Epidermal melanocyte (primary cell): ENCODE data around the gene STT3A.
A peak's percentile ranks its signal among the peaks of the same experiment; 100 is the strongest.
"Not testable (repeated sequence)": the region's sequence is repeated elsewhere in the genome, so short reads cannot be mapped to it uniquely, and the experiment has no call there.

Experiments used
- DNase-seq: peaks from one replicate; pipeline ENCODE4 v3.0.0; 2011; ENCODE audit warnings: low spot score; ENCODE audit not compliant: insufficient read length

The STT3A gene

DNA sequence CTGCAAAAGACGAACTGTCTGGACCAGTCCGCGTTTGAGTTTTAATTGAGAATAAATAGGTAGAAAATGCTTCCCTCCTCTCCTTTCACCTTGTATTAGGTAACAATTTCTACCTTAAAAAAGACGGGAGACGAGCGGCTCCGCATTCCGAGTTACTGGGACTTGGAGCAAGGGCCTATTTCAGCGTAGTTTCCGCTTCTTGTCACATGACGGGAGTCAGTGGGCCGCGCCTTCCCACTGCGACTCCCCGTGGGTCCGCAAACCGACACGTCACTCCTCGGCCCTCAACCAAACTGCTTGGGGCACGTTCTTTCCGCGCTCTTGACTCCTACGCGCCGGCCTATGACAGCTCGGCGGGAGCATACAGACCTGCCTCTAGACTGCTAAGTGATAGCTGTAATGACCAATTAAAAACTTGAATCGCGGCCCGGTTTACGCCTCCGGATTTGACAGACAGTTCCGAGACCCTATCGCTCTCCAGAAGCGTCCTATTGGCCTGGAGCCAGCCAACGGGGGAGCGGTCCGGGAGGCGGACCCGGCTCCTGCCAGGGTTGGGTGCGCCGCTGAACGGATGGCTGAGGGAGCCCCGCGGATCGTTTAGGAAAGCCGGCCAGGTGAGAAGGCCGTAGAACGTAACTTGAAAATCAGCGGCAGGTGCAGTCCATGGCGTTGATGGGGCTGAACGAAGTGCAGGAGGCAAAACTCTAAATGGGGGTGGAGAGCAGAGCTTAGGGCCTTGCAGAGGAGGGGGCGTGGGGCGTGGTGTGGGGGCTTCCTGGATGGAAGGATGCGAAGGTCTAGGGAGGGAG lies at the start of gene STT3A:
Gene STT3A, plus strand, starts transcription at position 548 of the 809 bp plus-strand sequence. CDS start 3,064 bp downstream, outside the sequence.
- DNase-seq, result peak; percentile 82

DNA sequence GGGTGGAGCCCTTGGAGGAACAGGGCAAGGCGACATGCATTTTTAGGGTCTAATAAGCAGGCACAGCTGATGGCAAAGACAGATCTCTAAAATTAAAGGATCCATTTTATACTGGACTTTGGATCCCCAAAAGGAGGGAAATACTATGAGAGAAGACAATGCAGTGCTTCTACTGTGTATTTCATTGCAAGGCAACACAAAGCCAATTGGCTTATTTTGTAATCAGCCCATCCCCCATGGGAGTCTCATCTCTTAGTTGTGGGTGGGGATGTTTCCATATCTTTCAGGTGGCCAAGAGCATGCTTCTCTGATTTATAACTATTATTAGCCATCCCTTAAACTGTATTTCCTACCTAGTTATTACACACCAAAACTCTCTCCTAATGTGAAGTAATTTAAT lies 41.9 kb upstream of the STT3A start:
- no peak for DNase-seq

DNA sequence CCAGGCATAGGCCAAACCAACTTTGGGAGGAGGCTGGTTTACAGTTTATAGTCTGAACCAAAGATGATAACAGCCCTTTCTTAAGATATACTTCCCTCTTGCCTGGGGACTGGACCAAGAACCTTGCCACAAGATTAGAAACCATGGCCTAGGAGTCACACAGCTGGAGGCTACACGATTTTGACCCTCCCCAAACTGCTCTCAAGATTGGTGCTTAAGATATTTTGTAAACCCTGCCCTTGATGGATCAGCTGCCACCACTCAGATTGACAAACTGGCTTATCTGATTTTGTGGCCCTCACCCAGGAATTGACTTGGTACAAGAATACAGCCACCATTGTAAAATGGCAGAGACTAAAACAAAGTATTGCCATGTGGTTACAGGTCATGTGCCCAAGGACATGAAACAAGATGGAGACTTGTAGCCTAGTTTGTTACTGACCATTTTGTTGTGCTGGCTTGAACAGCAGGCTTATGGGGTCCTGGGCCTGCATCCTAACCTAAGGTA lies 40.8 kb upstream of the STT3A start:
- DNase-seq, result no peak

GRCh38 chr11:125552927-125553326 lies 39.7 kb upstream of the STT3A start:
- no peak for DNase-seq

GRCh38 chr11:125553357-125553756 lies 39.3 kb upstream of the STT3A start:
- DNase-seq, result no peak

GRCh38 chr11:125554038-125554437 lies 38.6 kb upstream of the STT3A start:
- DNase-seq, result no peak

DNA sequence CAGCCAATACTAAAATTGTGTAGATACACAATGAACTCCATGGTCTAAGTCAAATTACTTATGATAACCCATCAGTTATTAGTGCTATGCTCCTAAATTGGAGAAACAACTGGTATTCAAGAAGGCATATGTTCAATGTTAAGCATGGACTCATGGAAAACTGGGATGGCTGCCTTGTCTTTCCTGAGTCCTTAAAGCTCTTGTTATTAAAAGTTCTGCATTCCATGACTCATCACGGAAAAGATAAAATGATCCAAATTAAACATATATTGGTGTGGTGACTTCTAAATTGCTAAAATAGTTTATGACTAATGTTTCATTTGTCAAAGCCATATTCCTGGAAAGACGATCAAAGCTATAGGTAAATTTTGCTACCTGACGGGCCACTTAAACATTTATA lies 32.8 kb upstream of the STT3A start:
- no peak for DNase-seq

- no peak for DNase-seq
Measured at GRCh38 chr11:125561924-125562323, 30.7 kb upstream of the STT3A start.

DNA sequence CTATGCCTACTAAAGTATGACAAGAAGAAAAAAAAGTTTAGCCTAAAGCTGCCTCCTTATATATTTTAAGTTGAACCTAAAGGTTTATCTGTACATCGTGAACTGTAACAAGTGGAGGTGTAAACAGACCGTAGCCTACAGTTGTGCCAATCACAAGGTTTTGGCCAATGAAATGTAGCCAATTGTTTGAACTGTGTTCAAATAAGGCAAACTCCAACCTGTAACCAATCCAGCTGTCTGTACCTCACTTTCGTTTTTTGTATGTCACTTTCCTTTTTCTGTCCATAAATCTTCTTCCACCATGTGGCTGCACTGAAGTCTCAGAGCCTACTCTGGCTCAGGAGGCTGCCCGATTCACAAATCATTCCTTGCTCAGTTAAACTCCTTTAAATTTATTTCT lies 30.2 kb upstream of the STT3A start:
- no peak for DNase-seq

DNA sequence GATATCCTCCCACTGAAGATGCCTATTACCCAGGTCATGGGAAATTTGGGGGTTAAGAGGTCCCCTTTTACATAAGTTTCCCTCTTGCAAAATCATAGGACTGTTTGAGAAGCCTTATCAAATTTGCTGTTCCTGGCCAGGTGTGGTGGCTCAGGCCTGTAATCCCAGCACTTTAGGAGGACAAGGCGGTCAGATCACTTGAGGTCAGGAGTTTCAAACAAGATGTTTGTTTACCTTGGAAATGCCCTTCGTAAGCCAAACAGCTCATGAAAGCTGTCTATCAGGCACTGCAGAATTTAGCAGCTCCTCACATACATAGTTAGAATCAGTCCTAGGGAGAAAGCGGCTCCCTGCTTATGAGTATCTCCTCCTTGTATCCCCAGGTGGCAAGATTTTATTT lies 28.3 kb upstream of the STT3A start:
- DNase-seq, result no peak

- no peak for DNase-seq
Measured at GRCh38 chr11:125566235-125566634, 26.4 kb upstream of the STT3A start.

- peak; percentile 75 for DNase-seq
Measured at GRCh38 chr11:125568970-125569914, 23.4 kb upstream of the STT3A start, which contains the start of gene EI24. Gene EI24 (plus strand): TSS chr11:125569477. CDS start chr11:125572528, 3,051 bp downstream.

GRCh38 chr11:125569915-125570621 lies 22.6 kb upstream of the STT3A start:
- no peak for DNase-seq

DNA sequence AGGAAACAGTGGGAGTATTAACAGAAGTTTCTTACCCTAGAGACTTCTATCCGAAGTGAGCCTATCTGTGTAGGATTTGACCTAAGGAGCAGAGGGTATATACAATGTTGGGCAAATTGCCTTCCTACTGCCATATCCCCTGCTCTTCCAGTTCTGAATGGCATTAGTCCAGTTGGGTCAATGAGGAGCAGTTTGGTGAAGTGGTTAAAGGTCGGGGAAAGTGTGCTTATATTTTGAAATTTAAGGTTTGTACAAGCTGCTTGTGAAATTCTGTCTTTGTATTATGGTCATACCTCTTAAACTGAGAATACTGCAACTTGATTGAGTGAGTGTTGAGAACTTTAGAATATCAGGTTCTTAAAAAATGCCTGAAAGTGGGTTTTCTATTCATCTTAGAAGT lies 21.7 kb upstream of the STT3A start:
- DNase-seq, result no peak

- DNase-seq, result no peak
Measured at GRCh38 chr11:125572916-125573315, 19.7 kb upstream of the STT3A start.

DNA sequence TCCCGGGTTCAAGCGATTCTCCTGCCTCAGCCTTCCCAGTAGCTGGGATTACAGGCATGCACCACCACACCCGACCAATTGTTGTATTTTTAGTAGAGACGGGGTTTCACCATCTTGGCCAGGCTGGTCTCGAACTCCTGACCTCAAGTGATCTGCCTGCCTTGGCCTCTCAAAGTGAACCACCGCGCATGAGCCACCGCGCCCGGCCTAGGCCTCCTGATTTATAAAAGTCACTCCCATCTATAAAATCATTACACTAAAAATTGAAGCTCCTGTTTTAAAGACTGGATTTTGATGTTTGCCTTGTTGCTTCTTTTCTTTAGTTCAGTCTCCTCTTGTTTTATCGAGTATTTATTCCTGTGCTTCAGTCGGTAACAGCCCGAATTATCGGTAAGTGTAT lies 15.5 kb upstream of the STT3A start:
- DNase-seq, result not testable (repeated sequence)

DNA sequence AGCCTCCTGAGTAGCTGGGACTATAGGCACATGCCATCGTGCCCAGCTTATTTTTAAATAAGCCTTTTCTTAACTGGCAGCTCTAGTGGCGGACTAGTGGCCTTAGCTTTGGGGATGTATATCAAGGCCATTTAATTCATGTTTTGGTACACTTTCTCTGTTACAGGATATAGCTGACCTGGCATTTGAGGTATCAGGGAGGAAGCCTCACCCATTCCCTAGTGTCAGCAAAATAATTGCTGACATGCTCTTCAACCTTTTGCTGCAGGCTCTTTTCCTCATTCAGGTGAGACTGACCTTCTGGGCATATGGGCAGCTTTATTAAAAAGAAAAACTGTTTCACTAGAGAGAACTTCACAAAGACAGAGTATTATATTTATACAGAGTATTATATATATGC lies 13.9 kb upstream of the STT3A start:
- DNase-seq, result no peak

DNA sequence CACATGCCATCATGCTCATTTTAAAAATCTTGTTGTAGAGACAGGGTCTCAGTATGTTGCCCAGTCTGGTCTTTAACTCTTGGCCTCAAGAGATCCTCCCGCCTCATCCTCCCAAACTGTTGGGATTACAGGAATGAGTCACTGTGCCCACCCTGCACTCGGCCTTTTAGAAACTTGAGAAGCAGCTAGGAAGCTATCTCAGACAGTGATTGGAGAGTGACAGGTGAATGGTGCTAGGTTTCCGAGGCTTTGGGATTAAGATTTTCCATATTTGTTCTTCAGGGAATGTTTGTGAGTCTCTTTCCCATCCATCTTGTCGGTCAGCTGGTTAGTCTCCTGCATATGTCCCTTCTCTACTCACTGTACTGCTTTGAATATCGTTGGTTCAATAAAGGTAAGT lies 12.8 kb upstream of the STT3A start:
- DNase-seq, result no peak

DNA sequence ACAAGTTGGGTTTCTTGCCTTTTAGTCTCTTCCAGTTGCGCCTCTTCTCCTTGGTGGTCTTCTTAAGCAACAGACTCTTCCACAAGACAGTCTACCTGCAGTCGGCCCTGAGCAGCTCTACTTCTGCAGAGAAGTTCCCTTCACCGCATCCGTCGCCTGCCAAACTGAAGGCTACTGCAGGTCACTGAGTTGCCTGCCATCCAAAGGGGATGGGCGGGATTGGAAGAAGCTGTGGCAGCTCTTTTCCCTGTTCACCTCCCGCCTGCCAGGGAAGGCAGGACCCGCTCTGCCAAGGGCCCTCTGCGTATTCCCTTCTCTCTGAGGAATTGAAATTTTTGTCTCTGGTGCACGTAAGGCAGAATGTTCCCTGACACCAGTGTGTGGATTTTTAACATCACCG lies 9.2 kb upstream of the STT3A start:
- DNase-seq, result no peak

- no peak for DNase-seq
Measured at GRCh38 chr11:125585487-125585886, 7.2 kb upstream of the STT3A start.

DNA sequence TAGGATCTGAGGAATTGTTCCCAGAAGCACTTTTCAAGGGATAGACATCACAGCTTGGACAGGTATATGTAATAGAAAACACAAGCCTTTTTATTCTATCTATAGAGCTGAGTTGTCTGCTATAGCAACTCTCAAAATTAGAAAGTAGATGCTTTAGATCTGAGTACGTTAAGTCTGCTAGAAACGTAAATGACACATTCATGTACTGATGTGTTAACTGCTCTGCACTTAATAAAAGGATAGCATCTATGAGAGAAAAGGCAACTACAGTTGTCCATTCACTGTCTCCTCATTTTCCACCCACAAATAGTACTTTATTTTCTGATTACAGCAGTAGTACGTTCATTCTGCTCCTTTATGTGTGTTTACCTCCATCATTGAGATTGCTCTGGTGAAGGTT lies 6.0 kb upstream of the STT3A start:
- no peak for DNase-seq
